Vagina (tissue), 2 donors: Measurements from ENCODE around the gene STK40. TPM values are rescaled to one million over a fixed set of nuclear protein-coding genes. Genes with fewer than 3 reads are reported as not detected.

Source experiments
- DNase-seq, 2 donors: peaks; one replicate each; pipeline ENCODE4 v3.0.0-alpha.2; 2017; ENCODE audit errors: extremely low spot score in 2 of 2
- H3K27ac ChIP-seq: fragments of 200-600 bp; sonication (generic); one replicate; pipeline ENCODE4 v1.5.1; 2019
- H3K27me3 ChIP-seq: fragments of 200-600 bp; sonication (generic); one replicate; pipeline ENCODE4 v1.5.1; 2019
- H3K36me3 ChIP-seq, 2 donors: fragments of 200-600 bp; sonication (generic); one replicate each; pipeline ENCODE4 v1.5.1; 2017 to 2019
- H3K4me1 ChIP-seq: fragments of 200-600 bp; sonication (generic); one replicate; pipeline ENCODE4 v1.5.1; 2019
- H3K4me3 ChIP-seq, 2 donors: fragments of 200-600 bp; sonication (generic); 1 replicate in 1 of 2; 2 replicates in 1 of 2; pipeline ENCODE4 v1.5.1; 2016 to 2019
- H3K9me3 ChIP-seq: fragments of 200-600 bp; sonication (generic); one replicate; pipeline ENCODE4 v1.5.1; 2019
- POLR2A ChIP-seq, 2 donors: fragments of 450-650 bp; IDR thresholded peaks; one replicate each; pipeline ENCODE4 v1.6.1; 2017; ENCODE audit warnings: antibody characterized with exemption in 2 of 2, mild to moderate bottlenecking in 2 of 2, moderate library complexity in 2 of 2
- POLR2AphosphoS5 ChIP-seq, 2 donors: sonication (generic); formaldehyde crosslinking; IDR thresholded peaks; one replicate each; pipeline ENCODE4 v1.9.0; 2017; ENCODE audit warnings: antibody characterized with exemption in 2 of 2, mild to moderate bottlenecking in 2 of 2, low read depth in 1 of 2; ENCODE audit not compliant: insufficient read depth in 1 of 2
- intact Hi-C: fragments of 100-400 bp; cut with DNase I; formaldehyde crosslinking; loops from one replicate; pipeline ENCODE4 v1.15.1; 2023
- total RNA-seq: library from RNA; depleted of rRNA; stranded (reverse); fragments of >200 nt; gene quantifications from one replicate; pipeline ENCODE4 v1.2.3, GENCODE V29; 2016
- TF ChIP-seq, protein P1 (sequence below), 3 experiments: fragments of 450-650 bp in 2 of 3; fragments of 200-600 bp in 1 of 3; sonication (generic) in 1 of 3; IDR thresholded peaks; one replicate each; pipeline ENCODE4 v1.5.1; 2017 to 2019; ENCODE audit warnings: antibody characterized with exemption in 3 of 3, mild to moderate bottlenecking in 2 of 3, moderate library complexity in 2 of 3

The STK40 gene
- total RNA-seq, 1 donor from 2014 or later, result 35.4 TPM

DNA sequence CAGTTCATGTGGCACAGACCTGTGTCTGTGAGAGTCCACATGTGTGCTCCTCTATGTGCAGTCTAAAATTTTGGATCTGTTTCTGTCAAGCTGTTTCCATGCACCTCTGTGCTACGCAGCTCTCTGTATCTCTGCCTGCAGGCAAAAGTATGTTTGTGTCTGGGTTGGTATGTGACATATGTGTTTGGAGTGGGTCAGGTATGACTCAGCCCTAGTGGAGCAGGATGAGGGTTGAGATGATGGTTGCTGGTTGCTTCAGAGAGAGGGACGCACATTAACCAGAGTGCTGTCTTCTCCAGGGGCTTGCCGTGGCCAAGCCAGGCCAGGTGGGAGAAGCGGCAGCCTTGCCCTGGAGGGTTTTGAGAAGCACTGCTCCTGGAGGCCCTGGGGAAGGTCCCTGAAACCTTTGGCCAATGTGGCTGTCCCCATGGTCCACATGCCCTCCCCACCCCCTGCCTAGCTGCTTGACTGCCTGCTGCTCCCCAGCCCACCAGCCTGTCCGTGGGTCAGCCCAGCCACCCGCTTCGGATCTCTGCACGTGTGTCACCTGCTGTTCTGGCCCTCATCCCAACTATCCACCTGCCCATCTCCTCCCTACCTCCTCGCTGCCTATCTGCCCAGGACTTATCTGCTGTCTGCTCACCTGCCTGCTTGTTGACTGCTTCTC is 58.2 kb downstream of the STK40 start:
- intact Hi-C loops, result no loop called here
- H3K27me3 ChIP-seq, result no peaks in the 10 kb centered on the region
- no peaks in the 10 kb centered on the region for H3K9me3 ChIP-seq
- H3K27ac ChIP-seq, result no peak overlapping the region
- H3K4me3 ChIP-seq, result no peak overlapping the region
- no peak for DNase-seq
- peaks cover 43% of the 10 kb centered on the region for H3K4me1 ChIP-seq
- no peaks in the 10 kb centered on the region for H3K36me3 ChIP-seq
- TF ChIP-seq, protein P1, sequence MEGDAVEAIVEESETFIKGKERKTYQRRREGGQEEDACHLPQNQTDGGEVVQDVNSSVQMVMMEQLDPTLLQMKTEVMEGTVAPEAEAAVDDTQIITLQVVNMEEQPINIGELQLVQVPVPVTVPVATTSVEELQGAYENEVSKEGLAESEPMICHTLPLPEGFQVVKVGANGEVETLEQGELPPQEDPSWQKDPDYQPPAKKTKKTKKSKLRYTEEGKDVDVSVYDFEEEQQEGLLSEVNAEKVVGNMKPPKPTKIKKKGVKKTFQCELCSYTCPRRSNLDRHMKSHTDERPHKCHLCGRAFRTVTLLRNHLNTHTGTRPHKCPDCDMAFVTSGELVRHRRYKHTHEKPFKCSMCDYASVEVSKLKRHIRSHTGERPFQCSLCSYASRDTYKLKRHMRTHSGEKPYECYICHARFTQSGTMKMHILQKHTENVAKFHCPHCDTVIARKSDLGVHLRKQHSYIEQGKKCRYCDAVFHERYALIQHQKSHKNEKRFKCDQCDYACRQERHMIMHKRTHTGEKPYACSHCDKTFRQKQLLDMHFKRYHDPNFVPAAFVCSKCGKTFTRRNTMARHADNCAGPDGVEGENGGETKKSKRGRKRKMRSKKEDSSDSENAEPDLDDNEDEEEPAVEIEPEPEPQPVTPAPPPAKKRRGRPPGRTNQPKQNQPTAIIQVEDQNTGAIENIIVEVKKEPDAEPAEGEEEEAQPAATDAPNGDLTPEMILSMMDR (IDR thresholded peaks at IDR 0.05), result no peak
- TF ChIP-seq POLR2AphosphoS5 (IDR thresholded peaks at IDR 0.05; ENCODE audit: insufficient read depth in 1 of 2, low read depth in 1 of 2) (no peak), POLR2A (IDR thresholded peaks at IDR 0.05) (no peak)

DNA sequence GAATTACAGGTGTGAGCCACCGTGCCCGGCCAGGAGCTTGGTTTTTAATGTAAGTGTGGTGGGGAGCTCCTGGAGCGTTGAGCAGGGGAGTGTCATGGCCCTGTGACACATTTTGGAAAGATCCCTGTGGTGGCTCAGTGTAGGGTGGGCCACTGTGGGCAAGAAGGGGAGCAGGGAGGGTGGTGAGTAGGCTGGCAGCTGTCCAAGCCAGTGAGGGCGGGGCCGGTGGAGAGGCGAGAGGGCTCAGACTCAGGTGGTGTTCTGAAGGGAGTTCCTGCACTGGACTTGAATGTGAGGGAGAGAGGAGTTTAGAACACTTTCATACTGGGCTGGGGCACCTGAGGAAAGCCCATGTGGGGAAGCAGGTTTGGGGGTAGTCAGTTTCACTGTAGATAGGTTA is 59.2 kb downstream of the STK40 start:
- TF ChIP-seq, protein P1 (IDR thresholded peaks at IDR 0.05), result no peak
- TF ChIP-seq POLR2AphosphoS5 (IDR thresholded peaks at IDR 0.05; ENCODE audit: insufficient read depth in 1 of 2, low read depth in 1 of 2), result no peak
- TF ChIP-seq POLR2A (IDR thresholded peaks at IDR 0.05), result no peak
- DNase-seq, result no peak
- Histone ChIP-seq H3K27me3 (no peaks in the 10 kb centered on the region), H3K9me3 (no peaks in the 10 kb centered on the region), H3K4me3 (no peak overlapping the region), H3K36me3 (no peaks in the 10 kb centered on the region), H3K27ac (no peak overlapping the region), H3K4me1 (peaks cover 53% of the 10 kb centered on the region)
- intact Hi-C loops, result no loop called here

- H3K27ac ChIP-seq, result peak overlapping the region; percentile 96
- no peaks in the 10 kb centered on the region for H3K27me3 ChIP-seq
- intact Hi-C loops, result no loop called here
- no peak for TF ChIP-seq POLR2AphosphoS5 (IDR thresholded peaks at IDR 0.05; ENCODE audit: insufficient read depth in 1 of 2, low read depth in 1 of 2)
- TF ChIP-seq, protein P1 (IDR thresholded peaks at IDR 0.05), result no peak
- TF ChIP-seq POLR2A (IDR thresholded peaks at IDR 0.05), result no peak
- H3K9me3 ChIP-seq, result no peaks in the 10 kb centered on the region
- peaks cover 58% of the 10 kb centered on the region for H3K4me1 ChIP-seq
- H3K4me3 ChIP-seq, result peak overlapping the region; percentile 77 to 86
- H3K36me3 ChIP-seq, result no peaks in the 10 kb centered on the region
- no peak for DNase-seq
Measured at GRCh38 chr1:36324353-36324703, 61.4 kb downstream of the STK40 start.

DNA sequence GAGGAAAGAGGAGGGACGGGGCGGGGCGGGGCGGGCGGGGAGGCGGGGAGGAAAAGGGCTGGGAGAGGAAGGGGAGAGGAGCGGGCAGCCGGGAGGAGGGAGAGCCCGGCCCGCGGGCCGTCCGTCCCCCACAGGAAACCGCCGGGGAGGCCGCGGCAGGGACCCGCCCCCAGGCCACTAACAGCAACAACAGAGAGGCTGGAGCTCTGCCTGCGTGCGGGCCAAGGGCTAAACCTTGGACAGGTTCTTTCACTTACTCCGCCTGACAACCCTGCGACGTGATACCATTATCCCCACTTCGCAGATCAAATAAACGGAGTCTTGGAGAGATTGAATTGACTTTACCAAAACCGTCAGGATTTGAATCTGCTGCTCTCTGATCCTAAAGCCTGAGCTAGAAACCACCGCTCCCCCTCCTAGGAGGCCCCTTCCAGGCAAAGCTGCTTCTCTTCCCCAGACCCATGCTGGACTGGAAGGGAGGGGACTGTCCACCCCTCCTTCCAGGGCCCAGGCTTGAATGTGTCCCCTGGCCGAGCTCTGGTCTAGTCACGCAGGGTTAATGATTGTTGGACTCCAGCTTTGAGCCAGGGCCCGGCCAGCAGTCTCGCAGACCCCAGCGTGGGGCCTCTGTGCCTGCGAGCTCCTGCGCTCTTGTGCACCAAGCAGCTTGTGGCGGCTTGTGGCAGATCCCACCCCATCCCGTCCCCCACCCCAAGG is 61.9 kb downstream of the STK40 start, which contains the start of gene EVA1B:
TSS of gene EVA1B (minus strand) at position 10 of the 717 bp plus-strand sequence. CDS start 608 bp downstream, outside the sequence.
- DNase-seq, result no peak
- peak within 1 kb of the TSS; percentile 77 to 86 for H3K4me3 ChIP-seq
- H3K4me1 ChIP-seq, result peaks cover 52% of the 10 kb centered on the region
- intact Hi-C loops, result no loop called here
- TF ChIP-seq, protein P1 (IDR thresholded peaks at IDR 0.05), result no peak
- TF ChIP-seq POLR2AphosphoS5 (IDR thresholded peaks at IDR 0.05; ENCODE audit: insufficient read depth in 1 of 2, low read depth in 1 of 2), result peak; percentile 41 to 55
- H3K27me3 ChIP-seq, result no peaks in the 10 kb centered on the region
- peak within 1 kb of the TSS; percentile 96 for H3K27ac ChIP-seq
- H3K36me3 ChIP-seq, result no peaks in the 10 kb centered on the region
- H3K9me3 ChIP-seq, result no peaks in the 10 kb centered on the region
